GM12864 (cell line): ENCODE results near the gene MREG.

ENCODE experiments used
- DNase-seq: peaks from one replicate; pipeline ENCODE4 v3.0.0-alpha.2; 2011; ENCODE audit warnings: low read depth
- H3K4me3 ChIP-seq: 2 replicates; pipeline ENCODE4 v1.5.1; 2011; ENCODE audit warnings: mild to moderate bottlenecking, low read depth, low read length, control low read depth
- TF ChIP-seq, protein P1 (sequence below): IDR thresholded peaks from 2 replicates; pipeline ENCODE4 v1.5.1; 2011; ENCODE audit warnings: low read depth, mild to moderate bottlenecking, moderate library complexity, low read length, control low read depth, inconsistent platforms; ENCODE audit errors: missing control alignments

MREG gene

DNA sequence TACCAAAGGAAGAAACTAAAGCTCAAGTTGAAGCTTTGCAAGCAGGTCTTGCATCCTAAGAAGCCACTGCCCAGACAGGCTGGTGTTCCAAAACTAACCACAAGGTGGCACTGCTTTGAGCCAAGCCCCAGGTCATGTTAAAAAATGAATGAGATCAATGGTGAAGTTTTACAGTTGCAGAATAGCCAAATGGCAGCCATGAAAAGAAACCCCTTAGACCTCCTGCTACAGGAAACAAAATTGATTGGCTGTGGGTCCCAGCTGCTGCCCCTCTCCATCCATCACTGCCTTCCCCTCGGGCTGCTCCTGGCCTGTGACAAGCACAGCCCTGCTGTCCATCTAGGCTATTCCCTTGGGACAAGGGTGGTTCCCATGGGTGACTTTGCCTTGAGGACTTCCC, 20.7 kb upstream of the MREG start:
- no peak overlapping the region for H3K4me3 ChIP-seq
- peak; percentile 82 for DNase-seq
- TF ChIP-seq, protein P1, sequence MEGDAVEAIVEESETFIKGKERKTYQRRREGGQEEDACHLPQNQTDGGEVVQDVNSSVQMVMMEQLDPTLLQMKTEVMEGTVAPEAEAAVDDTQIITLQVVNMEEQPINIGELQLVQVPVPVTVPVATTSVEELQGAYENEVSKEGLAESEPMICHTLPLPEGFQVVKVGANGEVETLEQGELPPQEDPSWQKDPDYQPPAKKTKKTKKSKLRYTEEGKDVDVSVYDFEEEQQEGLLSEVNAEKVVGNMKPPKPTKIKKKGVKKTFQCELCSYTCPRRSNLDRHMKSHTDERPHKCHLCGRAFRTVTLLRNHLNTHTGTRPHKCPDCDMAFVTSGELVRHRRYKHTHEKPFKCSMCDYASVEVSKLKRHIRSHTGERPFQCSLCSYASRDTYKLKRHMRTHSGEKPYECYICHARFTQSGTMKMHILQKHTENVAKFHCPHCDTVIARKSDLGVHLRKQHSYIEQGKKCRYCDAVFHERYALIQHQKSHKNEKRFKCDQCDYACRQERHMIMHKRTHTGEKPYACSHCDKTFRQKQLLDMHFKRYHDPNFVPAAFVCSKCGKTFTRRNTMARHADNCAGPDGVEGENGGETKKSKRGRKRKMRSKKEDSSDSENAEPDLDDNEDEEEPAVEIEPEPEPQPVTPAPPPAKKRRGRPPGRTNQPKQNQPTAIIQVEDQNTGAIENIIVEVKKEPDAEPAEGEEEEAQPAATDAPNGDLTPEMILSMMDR, result peak; percentile 87

DNA sequence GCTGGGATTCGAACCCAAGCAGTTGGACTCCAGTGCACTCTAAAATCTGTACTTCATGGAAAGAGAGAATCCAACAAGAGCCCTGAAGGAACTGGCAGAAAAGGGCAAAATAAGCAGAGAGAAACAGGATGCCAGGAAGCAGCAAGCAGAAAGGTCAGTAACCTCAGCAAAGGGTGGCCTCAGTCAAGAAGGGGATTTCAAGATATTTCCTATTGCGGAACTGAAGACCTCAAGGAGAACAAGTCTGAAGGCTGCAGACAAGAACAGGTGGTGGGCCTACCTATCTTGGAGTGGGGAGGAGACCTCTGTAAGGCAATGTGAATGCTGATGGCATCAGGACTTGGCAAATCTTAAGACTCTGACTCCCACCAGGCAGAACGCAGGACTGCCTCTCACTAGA, 20.1 kb upstream of the MREG start:
- peak; percentile 57 for DNase-seq
- no peak overlapping the region; the same call in 1 of the 2 replicates for H3K4me3 ChIP-seq
- TF ChIP-seq, protein P1, result no peak

DNA sequence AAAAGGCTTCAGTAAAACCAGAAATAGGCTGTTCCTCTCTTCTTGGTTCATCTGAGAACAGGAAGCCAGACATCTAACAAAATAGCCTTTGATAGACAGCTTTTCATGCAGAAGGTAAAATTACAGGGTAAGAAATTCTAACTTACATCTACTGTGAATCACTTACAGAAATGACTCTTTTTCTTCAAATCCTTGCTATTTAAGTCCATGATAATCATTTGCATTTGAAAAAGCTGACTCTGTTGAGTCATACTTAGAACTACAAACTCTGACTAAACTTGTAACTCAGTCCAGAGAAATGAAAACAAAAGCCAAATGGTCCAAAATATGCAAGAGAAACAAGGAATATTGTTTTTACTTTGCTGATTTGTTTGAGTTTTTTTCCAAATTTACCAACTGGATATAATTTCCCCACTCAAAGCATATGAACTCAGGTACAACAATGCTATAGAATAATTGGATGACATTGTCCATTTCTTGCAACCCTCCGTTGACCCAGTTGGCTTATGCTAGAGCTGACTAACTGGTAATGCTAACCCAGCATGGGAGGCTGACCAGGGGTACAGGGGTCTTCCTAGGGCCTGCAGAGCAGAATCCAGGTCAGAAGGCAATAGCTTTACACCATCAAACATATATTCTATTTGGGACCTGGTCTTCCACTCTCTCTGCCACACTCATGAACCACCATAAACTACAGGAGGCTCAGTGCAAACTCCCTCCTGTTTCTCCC, 18.8 kb upstream of the MREG start:
- DNase-seq, result peak; percentile 73
- peak overlapping the region; percentile 39; the same call in 1 of the 2 replicates for H3K4me3 ChIP-seq
- TF ChIP-seq, protein P1, result no peak

DNA sequence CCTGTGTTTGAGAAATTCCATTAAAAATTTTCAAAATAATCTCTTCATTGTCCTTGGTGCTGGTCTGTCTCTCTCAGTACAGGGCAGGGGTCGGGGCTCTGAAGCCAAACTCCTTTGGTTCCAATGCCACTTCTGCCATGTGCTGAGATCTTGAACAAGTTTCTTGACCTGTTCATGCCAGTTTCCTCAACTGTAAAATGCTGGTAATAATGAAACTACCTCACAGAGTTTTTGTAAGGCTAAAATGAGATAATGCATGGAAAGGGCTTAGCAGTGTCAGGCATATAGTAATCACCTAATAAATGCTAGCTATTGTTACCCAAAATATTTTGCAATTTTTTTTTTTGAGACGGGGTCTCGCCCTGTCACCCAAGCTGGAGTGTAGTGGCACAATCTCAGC, 16.9 kb upstream of the MREG start:
- no peak for DNase-seq
- TF ChIP-seq, protein P1, result no peak
- H3K4me3 ChIP-seq, result peak overlapping the region; percentile 33; the same call in 1 of the 2 replicates

DNA sequence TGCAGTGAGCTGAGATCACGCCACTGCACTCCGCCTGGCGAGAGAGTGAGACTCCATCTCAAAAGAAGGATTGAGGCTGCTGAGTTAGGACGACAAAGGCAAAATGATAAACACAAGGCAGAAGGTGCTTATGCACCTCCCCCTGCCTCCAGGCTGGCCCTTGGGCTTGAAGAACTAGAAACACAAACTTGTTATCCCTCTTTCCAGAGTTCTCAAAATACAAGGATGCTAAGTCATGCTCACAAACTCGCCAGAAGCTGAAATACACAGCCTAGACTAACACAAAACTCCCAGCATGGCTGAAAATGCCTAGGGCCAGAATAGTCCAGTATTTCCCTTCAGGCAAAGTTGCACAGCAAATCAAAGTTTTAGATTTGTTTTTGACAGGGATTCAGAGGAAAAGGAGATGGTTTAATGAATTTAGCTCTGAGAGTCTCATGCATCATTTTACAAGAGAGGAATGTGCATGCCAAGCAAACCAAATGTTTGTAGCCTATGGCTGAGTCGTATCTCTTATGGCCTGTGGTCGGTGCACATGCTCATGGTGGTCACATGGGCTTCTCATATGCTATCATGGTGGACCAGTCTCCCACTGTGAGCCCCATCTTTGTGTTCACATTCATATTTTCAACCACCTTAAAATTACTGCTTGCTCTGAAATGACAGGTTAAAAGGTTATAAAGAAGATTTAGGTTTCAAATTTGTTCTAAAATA, 16.2 kb upstream of the MREG start:
- DNase-seq, result no peak
- no peak overlapping the region for H3K4me3 ChIP-seq
- TF ChIP-seq, protein P1, result no peak

DNA sequence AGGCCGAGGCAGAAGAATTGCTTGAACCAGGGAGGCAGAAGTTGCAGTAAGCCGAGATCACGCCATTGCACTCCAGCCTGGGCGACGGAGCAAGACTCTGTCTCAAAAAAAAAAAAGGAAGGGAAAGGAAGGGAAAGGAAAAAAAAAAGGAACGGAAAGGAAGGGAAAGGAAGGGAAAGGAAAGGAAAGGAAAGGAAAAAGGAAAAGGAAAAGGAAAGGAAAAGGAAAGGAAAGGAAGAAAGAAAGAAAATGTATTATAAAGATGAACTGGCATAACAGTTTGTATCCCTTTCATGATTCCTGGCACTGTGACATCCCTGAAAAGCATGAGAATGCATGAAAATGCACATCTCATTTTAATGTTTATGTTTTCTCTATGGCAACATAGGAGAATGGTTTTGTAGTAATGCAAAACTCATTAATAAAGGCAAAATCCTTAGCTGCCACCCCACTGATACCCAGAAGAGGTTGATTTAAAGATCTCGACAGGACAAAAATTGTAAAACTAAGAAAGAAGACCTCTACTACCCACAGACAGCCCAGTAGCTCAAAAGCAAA, 11.5 kb upstream of the MREG start:
- TF ChIP-seq, protein P1, result no peak
- no peak for DNase-seq

More for the DNA sequence above, 11.5 kb upstream of the MREG start:
- no peak overlapping the region for H3K4me3 ChIP-seq
